Lower leg skin (tissue), 3 donors: ENCODE results near the gene CHRM4.

Source experiments
- POLR2A ChIP-seq, 2 donors: fragments of 450-650 bp; IDR thresholded peaks; one replicate each; pipeline ENCODE4 v1.6.1; 2016 to 2017; ENCODE audit warnings: antibody characterized with exemption in 2 of 2, mild to moderate bottlenecking in 1 of 2, moderate library complexity in 1 of 2
- TF ChIP-seq, protein P1 (sequence below), 3 donors: fragments of 450-650 bp; IDR thresholded peaks; one replicate each; pipeline ENCODE4 v1.5.1; 2016; ENCODE audit warnings: antibody characterized with exemption in 3 of 3, mild to moderate bottlenecking in 3 of 3, moderate library complexity in 2 of 3

DNA sequence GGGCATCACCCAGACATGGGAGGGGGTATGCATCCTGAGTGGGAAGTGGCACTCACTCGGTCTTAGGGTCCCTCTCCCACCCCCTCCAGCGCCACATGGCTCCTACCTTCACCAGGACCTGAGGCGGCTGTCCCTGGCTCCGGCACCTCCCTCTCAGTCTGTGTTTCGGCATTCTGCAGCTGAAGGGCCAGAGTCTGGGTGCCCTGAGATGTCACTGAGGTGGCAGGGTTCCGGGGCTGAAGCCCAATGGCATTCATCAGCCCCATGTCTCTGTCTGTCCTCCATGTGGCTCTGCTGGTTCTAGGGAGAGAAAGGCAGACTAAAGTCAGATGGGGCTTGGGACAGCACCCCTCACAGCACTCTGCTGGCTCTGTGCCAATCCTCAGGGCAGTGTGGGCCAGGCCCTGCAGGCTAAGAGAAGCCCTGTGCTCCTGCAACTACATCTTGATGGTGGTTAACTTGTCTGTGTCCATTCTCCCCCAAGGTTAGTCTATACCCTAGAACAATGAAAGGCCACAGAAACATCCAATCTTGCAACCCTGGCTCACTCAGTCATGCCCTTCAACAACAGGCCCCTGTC, 16.9 kb upstream of the CHRM4 start:
- TF ChIP-seq POLR2A (IDR thresholded peaks at IDR 0.05), result no peak
- TF ChIP-seq, protein P1, sequence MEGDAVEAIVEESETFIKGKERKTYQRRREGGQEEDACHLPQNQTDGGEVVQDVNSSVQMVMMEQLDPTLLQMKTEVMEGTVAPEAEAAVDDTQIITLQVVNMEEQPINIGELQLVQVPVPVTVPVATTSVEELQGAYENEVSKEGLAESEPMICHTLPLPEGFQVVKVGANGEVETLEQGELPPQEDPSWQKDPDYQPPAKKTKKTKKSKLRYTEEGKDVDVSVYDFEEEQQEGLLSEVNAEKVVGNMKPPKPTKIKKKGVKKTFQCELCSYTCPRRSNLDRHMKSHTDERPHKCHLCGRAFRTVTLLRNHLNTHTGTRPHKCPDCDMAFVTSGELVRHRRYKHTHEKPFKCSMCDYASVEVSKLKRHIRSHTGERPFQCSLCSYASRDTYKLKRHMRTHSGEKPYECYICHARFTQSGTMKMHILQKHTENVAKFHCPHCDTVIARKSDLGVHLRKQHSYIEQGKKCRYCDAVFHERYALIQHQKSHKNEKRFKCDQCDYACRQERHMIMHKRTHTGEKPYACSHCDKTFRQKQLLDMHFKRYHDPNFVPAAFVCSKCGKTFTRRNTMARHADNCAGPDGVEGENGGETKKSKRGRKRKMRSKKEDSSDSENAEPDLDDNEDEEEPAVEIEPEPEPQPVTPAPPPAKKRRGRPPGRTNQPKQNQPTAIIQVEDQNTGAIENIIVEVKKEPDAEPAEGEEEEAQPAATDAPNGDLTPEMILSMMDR (IDR thresholded peaks at IDR 0.05), result no peak
